Gastrocnemius medialis (tissue), 4 donors: ENCODE data around the gene CHN2. TPM values are rescaled to one million over a fixed set of nuclear protein-coding genes. Genes with fewer than 3 reads are reported as not detected.
A peak's percentile ranks its signal among the peaks of the same experiment; 100 is the strongest.

Source experiments
- ATAC-seq, 2 donors: fragments of 150-250 bp; one replicate each; pipeline ENCODE4 v1.9.1; 2016
- DNase-seq, 2 donors: peaks; one replicate each; pipeline ENCODE4 v3.0.0-alpha.2; 2019
- H3K27ac ChIP-seq, 4 donors: fragments of 200-600 bp; sonication (generic); 1 replicate in 1 of 4; 2 replicates in 3 of 4; pipeline ENCODE4 v1.5.1; 2016 to 2018; ENCODE audit warnings: mild to moderate bottlenecking in 2 of 4, moderate library complexity in 1 of 4
- H3K27me3 ChIP-seq, 3 donors: fragments of 200-600 bp; sonication (generic) in 2 of 3; 1 replicate in 1 of 3; 2 replicates in 2 of 3; pipeline versions ENCODE4 v1.5.1 to v1.6.0; 2016 to 2019; ENCODE audit warnings: mild to moderate bottlenecking in 1 of 3, moderate library complexity in 1 of 3
- H3K36me3 ChIP-seq, 2 donors: fragments of 200-600 bp; sonication (generic) in 1 of 2; one replicate each; pipeline ENCODE4 v1.5.1; 2017 to 2018
- H3K4me1 ChIP-seq, 2 donors: fragments of 200-600 bp; sonication (generic) in 1 of 2; one replicate each; pipeline ENCODE4 v1.5.1; 2016 to 2017; ENCODE audit warnings: mild to moderate bottlenecking in 2 of 2
- H3K4me3 ChIP-seq, 4 donors: fragments of 200-600 bp; sonication (generic) in 3 of 4; 1 replicate in 1 of 4; 2 replicates in 3 of 4; pipeline ENCODE4 v1.5.1; 2016 to 2019; ENCODE audit warnings: mild to moderate bottlenecking in 2 of 4
- H3K9me3 ChIP-seq, 3 donors: fragments of 200-600 bp; sonication (generic) in 2 of 3; 1 replicate in 1 of 3; 2 replicates in 2 of 3; pipeline ENCODE4 v1.5.1; 2016 to 2019
- POLR2A ChIP-seq, 2 donors: fragments of 450-650 bp; IDR thresholded peaks; one replicate each; pipeline ENCODE4 v1.6.1; 2017; ENCODE audit warnings: antibody characterized with exemption in 2 of 2, mild to moderate bottlenecking in 2 of 2, moderate library complexity in 2 of 2
- in situ Hi-C, 4 donors: fragments of 200-750 bp; cut with MboI; loops; one replicate each; pipeline versions ENCODE4 v1.15.0 to v1.8.0; 2017; ENCODE audit warnings: low sequenced_read_pairs in 4 of 4
- intact Hi-C: fragments of 100-400 bp; cut with DNase I; formaldehyde crosslinking; loops from one replicate; pipeline ENCODE4 v1.15.1; 2023; ENCODE audit warnings: low total_unique reads
- total RNA-seq, 4 donors: library from RNA; depleted of rRNA; stranded (reverse); fragments of >200 nt; gene quantifications; one replicate each; pipeline versions ENCODE4 v1.1.0 to v1.2.3, GENCODE V29; 2016
- TF ChIP-seq, protein P1 (sequence below), 5 experiments: fragments of 450-650 bp in 3 of 5; fragments of 200-600 bp in 2 of 5; sonication (generic) in 2 of 5; IDR thresholded peaks in 4 of 5; conservative IDR thresholded peaks in 1 of 5; 1 replicate in 4 of 5; 2 replicates in 1 of 5; pipeline ENCODE4 v1.5.1; 2016 to 2019; ENCODE audit warnings: antibody characterized with exemption in 5 of 5, mild to moderate bottlenecking in 3 of 5, moderate library complexity in 3 of 5

Gene CHN2
- total RNA-seq, 4 donors from 2014 or later = 5.9 to 11.3 (median 8.2) TPM

DNA sequence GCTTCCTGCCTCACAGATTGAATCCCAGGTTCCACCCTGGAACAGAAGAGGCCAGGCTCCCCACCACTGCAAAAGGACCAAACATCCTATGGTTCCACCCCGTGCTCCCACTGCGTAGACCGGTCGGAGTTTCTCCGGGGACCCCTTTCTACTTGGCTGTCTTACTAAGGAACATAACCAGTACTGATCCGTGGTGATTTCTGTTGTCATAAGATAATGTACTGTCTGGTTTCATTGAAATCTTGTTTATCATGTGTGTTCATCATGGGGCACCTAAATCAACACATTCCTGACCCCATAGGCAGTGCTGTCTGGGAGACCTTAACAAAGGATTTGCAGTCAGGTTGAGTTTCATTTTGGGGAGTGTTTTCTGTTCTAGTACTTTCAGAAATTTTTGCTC, 104.5 kb downstream of the CHN2 start:
- Histone ChIP-seq H3K27ac (no peak overlapping the region), H3K4me3 (no peak overlapping the region), H3K9me3 (no peaks in the 10 kb centered on the region), H3K36me3 (no peaks in the 10 kb centered on the region), H3K27me3 (no peaks in the 10 kb centered on the region), H3K4me1 (no peaks in the 10 kb centered on the region)
- TF ChIP-seq POLR2A (IDR thresholded peaks at IDR 0.05) = no peak
- ATAC-seq = no peak
- in situ Hi-C loops (no loop called here), intact Hi-C loops (no loop called here)
- DNase-seq = no peak

- ATAC-seq (no peak), DNase-seq (no peak)
- in situ Hi-C loops (no loop called here), intact Hi-C loops (no loop called here)
- H3K27ac ChIP-seq = no peak overlapping the region
- H3K4me3 ChIP-seq = no peak overlapping the region
- H3K36me3 ChIP-seq = no peaks in the 10 kb centered on the region
- H3K27me3 ChIP-seq = no peaks in the 10 kb centered on the region
- H3K4me1 ChIP-seq = no peaks in the 10 kb centered on the region
- no peaks in the 10 kb centered on the region for H3K9me3 ChIP-seq
- TF ChIP-seq POLR2A (IDR thresholded peaks at IDR 0.05) = no peak
- TF ChIP-seq, protein P1, sequence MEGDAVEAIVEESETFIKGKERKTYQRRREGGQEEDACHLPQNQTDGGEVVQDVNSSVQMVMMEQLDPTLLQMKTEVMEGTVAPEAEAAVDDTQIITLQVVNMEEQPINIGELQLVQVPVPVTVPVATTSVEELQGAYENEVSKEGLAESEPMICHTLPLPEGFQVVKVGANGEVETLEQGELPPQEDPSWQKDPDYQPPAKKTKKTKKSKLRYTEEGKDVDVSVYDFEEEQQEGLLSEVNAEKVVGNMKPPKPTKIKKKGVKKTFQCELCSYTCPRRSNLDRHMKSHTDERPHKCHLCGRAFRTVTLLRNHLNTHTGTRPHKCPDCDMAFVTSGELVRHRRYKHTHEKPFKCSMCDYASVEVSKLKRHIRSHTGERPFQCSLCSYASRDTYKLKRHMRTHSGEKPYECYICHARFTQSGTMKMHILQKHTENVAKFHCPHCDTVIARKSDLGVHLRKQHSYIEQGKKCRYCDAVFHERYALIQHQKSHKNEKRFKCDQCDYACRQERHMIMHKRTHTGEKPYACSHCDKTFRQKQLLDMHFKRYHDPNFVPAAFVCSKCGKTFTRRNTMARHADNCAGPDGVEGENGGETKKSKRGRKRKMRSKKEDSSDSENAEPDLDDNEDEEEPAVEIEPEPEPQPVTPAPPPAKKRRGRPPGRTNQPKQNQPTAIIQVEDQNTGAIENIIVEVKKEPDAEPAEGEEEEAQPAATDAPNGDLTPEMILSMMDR (IDR thresholded peaks at IDR 0.05 in 4 of 5, conservative IDR thresholded peaks at IDR 0.05 in 1 of 5) = no peak
Measured at GRCh38 chr7:29300026-29300480, 105.5 kb downstream of the CHN2 start.

- TF ChIP-seq POLR2A (IDR thresholded peaks at IDR 0.05) = no peak
- TF ChIP-seq, protein P1 (IDR thresholded peaks at IDR 0.05 in 4 of 5, conservative IDR thresholded peaks at IDR 0.05 in 1 of 5) = no peak
- Histone ChIP-seq H3K4me1 (no peaks in the 10 kb centered on the region), H3K4me3 (no peak overlapping the region), H3K9me3 (no peaks in the 10 kb centered on the region), H3K27me3 (no peaks in the 10 kb centered on the region), H3K36me3 (no peaks in the 10 kb centered on the region), H3K27ac (no peak overlapping the region)
- no peak for DNase-seq
- in situ Hi-C loops (no loop called here), intact Hi-C loops (no loop called here)
- ATAC-seq = no peak
Measured at GRCh38 chr7:29300649-29301048, 106.1 kb downstream of the CHN2 start.

GRCh38 chr7:29302666-29303395, 108.3 kb downstream of the CHN2 start:
- Histone ChIP-seq H3K36me3 (no peaks in the 10 kb centered on the region), H3K27me3 (no peaks in the 10 kb centered on the region), H3K27ac (no peak overlapping the region), H3K4me3 (no peak overlapping the region), H3K4me1 (no peaks in the 10 kb centered on the region), H3K9me3 (no peaks in the 10 kb centered on the region)
- TF ChIP-seq, protein P1 (IDR thresholded peaks at IDR 0.05 in 4 of 5, conservative IDR thresholded peaks at IDR 0.05 in 1 of 5) = no peak
- TF ChIP-seq POLR2A (IDR thresholded peaks at IDR 0.05) = no peak
- in situ Hi-C loops = no loop called here
- ATAC-seq = no peak
- intact Hi-C loops = no loop called here
- DNase-seq = no peak

- Histone ChIP-seq H3K4me3 (no peak overlapping the region), H3K27ac (no peak overlapping the region), H3K36me3 (no peaks in the 10 kb centered on the region), H3K4me1 (no peaks in the 10 kb centered on the region), H3K9me3 (no peaks in the 10 kb centered on the region), H3K27me3 (no peaks in the 10 kb centered on the region)
- intact Hi-C loops (no loop called here), in situ Hi-C loops (no loop called here)
- ATAC-seq (peak; percentile 14 to 36), DNase-seq (no peak)
- no peak for TF ChIP-seq POLR2A (IDR thresholded peaks at IDR 0.05)
- TF ChIP-seq, protein P1 (IDR thresholded peaks at IDR 0.05 in 4 of 5, conservative IDR thresholded peaks at IDR 0.05 in 1 of 5) = no peak
Measured at GRCh38 chr7:29304756-29305155, 110.2 kb downstream of the CHN2 start.
